HG03442 (cell line): Measurements from ENCODE around the gene ANO9.
"Not testable (repeated sequence)": the region's sequence is repeated elsewhere in the genome, so short reads cannot be mapped to it uniquely, and the experiment has no call there.

Source experiments
- ATAC-seq: cut with Tn5 transposase; IDR thresholded peaks from one replicate; pipeline ENCODE4 v1.9.1; 2021; ENCODE audit warnings: mild to moderate bottlenecking, moderate library complexity; ENCODE audit not compliant: unreplicated experiment

The ANO9 gene

GRCh38 chr11:437228-437870 lies 4.5 kb downstream of the ANO9 start:
- no peak for ATAC-seq

GRCh38 chr11:434999-435740 lies 6.6 kb downstream of the ANO9 start:
- not testable (repeated sequence) for ATAC-seq

GRCh38 chr11:434496-434895 lies 7.3 kb downstream of the ANO9 start:
- no peak for ATAC-seq

GRCh38 chr11:433641-434040 lies 8.2 kb downstream of the ANO9 start:
- no peak for ATAC-seq

GRCh38 chr11:433111-433510 lies 8.7 kb downstream of the ANO9 start:
- ATAC-seq = no peak

- ATAC-seq = no peak
Observed at GRCh38 chr11:432501-433100, 9.2 kb downstream of the ANO9 start.

GRCh38 chr11:431921-432320 lies 9.9 kb downstream of the ANO9 start:
- no peak for ATAC-seq

GRCh38 chr11:429931-430456 lies 11.8 kb downstream of the ANO9 start:
- no peak for ATAC-seq

GRCh38 chr11:429391-429790 lies 12.4 kb downstream of the ANO9 start:
- ATAC-seq = no peak

- no peak for ATAC-seq
Observed at GRCh38 chr11:428295-428694, 13.5 kb downstream of the ANO9 start.

GRCh38 chr11:426851-427250 lies 15.0 kb downstream of the ANO9 start:
- ATAC-seq = no peak

GRCh38 chr11:425301-425700 lies 16.5 kb downstream of the ANO9 start:
- no peak for ATAC-seq

GRCh38 chr11:424766-425165 lies 17.0 kb downstream of the ANO9 start:
- not testable (repeated sequence) for ATAC-seq

GRCh38 chr11:424232-424631 lies 17.6 kb downstream of the ANO9 start:
- no peak for ATAC-seq

- ATAC-seq = no peak
Observed at GRCh38 chr11:422249-422656, 19.6 kb downstream of the ANO9 start.

- no peak for ATAC-seq
Observed at GRCh38 chr11:420911-421321, 20.9 kb downstream of the ANO9 start.

- no peak for ATAC-seq
Observed at GRCh38 chr11:420054-420910, 21.5 kb downstream of the ANO9 start.

GRCh38 chr11:419248-420005 lies 22.4 kb downstream of the ANO9 start:
- ATAC-seq = no peak

- no peak for ATAC-seq
Observed at GRCh38 chr11:418343-419247, 23.2 kb downstream of the ANO9 start.
